Measurements from ENCODE around the gene TAS2R38.

Gene TAS2R38

DNA sequence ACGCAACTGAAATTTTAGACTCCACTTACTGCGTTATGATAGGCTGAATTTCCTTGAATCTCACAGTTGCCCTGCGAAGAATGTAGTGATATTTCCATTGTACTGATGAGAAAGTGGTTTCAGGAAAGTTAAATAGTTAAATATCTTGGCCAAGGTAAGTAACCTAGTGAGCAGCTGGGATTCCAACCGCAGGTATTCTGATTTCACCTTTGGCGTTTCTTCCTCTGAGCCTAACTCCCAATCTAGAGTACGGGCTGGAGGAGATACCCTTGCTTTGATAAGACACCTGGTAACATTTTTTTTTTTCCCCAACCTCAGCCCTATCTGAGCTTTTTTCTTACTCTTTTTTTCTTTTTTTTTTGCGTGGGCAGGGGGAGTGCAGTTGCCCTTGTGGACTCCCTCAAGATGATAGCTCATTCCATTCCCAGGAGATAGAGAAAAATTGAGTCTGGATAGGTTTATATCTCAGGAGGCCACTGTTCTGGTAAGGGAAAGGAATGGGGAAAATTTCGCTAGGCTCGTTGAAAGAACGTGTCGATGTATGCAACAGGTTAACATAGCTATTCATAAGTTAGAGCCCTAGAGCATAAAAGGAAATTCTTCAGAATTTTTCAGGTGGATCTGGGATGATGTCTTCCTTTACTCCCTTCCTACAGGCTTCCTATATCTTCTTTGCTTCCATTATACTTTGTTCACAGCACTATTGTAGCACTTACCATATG is 3.1 kb upstream of the TAS2R38 start:
- no peak for DNase-seq (ENCODE audit: low read depth in 3 of 3)

GRCh38 chr7:141975806-141976523 is 2.4 kb upstream of the TAS2R38 start:
- peak; percentile 49 to 69 (median 65) for DNase-seq (ENCODE audit: low read depth in 3 of 3)

DNA sequence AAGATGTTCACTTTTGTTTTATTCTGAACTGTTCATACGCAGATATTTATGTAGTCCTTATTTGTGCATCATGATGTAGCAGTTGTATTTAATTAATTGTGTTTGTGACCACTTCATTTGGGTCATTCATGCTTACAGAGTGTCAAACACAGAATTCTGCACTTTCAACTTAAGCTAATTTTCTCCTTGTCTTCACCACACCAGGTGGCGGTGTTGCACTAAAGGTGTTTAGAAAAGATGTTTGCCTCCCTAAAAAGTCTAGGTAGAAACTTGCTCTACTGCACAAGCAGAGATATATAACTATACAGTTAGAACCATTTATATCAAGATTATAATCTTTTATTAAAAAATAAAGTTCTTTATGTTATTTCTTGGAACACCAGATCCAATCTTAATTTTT is 1.3 kb upstream of the TAS2R38 start:
- no peak for DNase-seq (ENCODE audit: low read depth in 3 of 3)

DNA sequence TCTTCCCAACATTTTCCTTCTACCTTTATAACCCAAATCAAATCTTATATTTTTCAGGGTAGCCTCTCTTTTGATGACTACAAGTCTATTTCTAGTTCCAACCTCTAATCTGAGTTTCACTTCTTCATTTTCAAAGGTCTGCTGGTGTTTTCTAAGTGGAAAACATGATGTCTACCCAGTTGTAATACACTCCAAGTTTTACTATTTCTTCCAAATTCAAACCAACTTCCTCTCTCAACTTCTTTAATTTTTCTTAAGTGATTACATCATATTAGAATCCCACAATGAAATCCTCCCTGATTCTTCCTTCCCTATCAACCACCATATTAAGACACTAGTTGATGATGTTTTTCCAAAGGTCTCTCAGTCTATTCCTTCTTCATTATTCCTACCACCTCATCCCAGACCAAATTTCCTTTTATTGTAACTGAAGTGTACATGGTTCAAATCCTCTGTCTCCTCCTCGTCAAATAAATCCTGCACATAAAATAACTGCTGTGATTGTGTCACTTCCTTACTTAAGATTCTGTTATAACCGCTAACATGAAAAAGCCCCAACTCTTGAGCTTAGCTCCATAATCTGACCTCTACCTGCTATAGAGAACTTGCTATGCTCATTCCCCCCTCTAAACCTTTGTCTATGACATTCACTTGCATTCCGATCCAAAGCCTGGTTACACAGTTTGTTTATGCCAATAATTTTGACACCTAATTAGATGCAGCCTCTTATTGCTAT is 12.7 kb downstream of the TAS2R38 start:
- DNase-seq (ENCODE audit: low read depth in 3 of 3) = no peak

- no peak for DNase-seq (ENCODE audit: low read depth in 3 of 3)
Measured at GRCh38 chr7:141956084-141956483, 17.5 kb downstream of the TAS2R38 start.

DNA sequence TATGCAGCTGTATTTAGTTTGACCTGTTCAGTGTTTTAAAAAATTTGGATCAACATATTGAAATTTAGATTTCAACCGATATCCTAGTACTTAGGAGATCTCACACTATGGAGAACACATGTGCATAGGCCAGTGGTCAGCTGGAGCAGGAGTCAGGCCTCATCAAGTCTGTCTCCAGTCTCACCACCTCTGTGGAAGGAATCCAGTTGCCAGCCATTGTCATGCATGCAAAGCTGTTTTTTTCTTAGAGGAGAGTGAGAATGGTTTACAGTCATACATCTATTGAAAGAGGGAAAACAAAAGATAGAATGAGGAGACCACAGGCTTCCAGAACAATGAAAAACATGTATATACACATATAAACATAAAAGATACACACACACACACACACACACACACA is 19.2 kb downstream of the TAS2R38 start:
- DNase-seq (ENCODE audit: low read depth in 3 of 3) = no peak

- no peak for DNase-seq (ENCODE audit: low read depth in 3 of 3)
Measured at GRCh38 chr7:141952461-141952860, 21.1 kb downstream of the TAS2R38 start.

DNA sequence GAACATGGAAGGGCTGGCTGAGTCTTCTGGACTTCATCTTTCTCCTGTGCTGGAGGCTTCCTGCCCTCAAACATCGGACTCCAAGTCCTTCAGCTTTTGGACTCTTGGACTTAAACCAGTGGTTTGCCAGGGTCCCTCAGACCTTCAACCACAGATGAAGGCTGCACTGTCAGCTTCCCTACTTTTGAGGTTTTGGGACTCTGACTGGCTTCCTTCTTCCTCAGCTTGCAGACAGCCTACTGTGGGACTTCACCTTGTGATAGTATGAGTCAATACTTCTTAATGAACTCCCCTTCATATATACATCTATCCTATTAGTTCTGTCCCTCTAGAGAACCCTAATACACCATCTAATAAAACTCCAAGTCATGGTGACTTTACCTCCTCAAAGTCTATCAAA is 22.8 kb downstream of the TAS2R38 start:
- no peak for DNase-seq (ENCODE audit: low read depth in 3 of 3)

GRCh38 chr7:141949911-141950310 is 23.7 kb downstream of the TAS2R38 start:
- no peak for DNase-seq (ENCODE audit: low read depth in 3 of 3)

DNA sequence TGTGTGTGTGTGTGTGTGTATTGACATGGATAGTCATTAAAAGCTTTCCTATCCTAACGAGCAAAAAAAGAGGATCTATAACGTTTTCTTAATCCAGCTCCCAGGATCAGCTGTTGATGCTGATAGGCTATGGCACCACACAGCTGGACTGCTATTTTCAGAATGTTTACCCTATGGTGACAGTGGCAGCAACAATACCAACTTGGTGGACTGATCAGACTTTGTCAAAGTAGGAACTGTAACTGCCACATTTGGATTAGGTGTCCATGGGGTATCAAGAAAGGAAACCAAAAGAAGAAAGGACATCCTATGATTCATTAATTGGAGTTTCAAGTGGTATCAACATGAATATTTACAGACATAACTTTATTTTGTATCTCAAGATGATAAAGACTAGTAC is 24.1 kb downstream of the TAS2R38 start:
- no peak for DNase-seq (ENCODE audit: low read depth in 3 of 3)

- DNase-seq (ENCODE audit: low read depth in 3 of 3) = no peak
Measured at GRCh38 chr7:141949021-141949420, 24.6 kb downstream of the TAS2R38 start.

DNA sequence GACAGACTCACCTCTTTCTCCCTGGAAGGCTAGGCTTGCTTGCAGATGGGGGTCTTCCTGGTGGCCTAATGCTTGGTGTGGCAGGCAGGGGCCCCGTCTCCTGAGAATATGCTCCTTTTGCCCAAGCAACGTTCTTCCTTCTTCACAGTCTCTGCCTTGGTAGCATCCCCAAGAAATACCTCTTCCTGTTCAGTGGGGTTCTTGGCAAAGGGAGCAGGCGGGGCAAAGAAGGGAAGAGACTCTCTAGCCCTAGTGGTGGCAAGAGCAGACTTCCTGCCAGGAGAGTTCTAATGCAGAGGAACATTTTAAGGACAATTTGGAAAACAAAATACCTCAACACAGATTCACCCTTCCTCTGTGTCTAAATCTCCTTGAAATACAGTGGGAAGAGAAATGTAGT is 26.8 kb downstream of the TAS2R38 start, which contains the start of gene CLEC5A:
Gene CLEC5A (minus strand): TSS at position 179 of the 400 bp plus-strand sequence. CDS start 682 bp downstream, outside the sequence.
- DNase-seq (ENCODE audit: low read depth in 3 of 3) = no peak

DNA sequence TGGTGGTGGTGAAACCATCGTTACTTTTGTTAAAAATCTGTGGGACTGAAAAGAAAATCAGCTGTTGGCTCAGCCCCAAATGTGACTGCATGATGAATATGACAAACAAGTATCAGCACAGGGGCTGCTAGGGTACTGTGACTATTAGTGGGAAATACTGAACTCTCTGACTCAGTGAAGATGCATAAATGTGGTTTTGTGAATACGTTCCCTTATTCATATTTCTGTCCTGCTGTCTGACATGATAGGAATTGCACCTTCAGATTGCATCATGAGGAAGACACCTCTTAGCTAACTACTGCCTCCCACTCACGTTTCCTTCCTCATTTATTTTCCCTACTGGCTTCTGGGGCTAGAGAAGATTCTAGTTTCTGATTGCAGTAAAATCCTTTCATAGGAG is 28.2 kb downstream of the TAS2R38 start:
- DNase-seq (ENCODE audit: low read depth in 3 of 3) = peak in 1 of 3 donors; percentile 1

- DNase-seq (ENCODE audit: low read depth in 3 of 3) = no peak
Measured at GRCh38 chr7:141944811-141945210, 28.8 kb downstream of the TAS2R38 start.

GRCh38 chr7:141943846-141944245 is 29.7 kb downstream of the TAS2R38 start:
- no peak for DNase-seq (ENCODE audit: low read depth in 3 of 3)

DNA sequence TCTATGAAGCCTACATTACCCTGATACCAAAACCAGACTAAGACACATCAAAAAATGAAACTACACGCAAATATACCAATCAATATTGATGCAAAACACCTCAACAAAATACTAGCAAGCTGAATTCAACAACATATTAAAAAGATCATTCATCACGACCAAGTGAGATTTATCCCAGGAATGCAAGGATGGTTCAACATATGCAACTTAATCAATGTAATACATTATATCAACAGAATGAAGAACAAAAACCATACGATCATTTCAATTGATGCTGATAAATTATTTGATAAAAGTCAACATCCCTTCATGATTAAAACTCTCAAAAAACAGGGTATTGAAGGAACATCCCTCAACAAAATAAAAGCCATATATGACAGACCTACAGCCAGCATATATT is 32.5 kb downstream of the TAS2R38 start:
- no peak for DNase-seq (ENCODE audit: low read depth in 3 of 3)

DNA sequence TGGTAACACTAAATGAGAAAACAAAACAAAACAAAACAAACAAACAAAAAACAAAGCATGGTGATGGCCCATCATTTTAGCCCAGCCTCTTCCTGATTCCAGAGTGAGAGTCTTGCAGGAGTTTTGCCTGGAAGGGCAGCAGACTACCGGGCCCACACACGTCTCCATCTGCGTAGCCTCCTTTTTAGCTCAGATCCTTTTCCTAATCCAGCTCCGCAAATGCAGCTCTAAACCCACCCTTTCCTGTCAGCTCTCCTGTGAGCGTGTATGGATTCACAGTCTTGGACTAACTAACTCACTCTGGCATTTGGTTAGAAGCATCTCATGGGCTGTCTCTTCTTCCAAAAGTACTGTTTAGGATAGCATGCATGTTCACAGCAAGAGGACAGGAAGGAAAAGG is 43.4 kb downstream of the TAS2R38 start:
- DNase-seq (ENCODE audit: low read depth in 3 of 3) = no peak

DNA sequence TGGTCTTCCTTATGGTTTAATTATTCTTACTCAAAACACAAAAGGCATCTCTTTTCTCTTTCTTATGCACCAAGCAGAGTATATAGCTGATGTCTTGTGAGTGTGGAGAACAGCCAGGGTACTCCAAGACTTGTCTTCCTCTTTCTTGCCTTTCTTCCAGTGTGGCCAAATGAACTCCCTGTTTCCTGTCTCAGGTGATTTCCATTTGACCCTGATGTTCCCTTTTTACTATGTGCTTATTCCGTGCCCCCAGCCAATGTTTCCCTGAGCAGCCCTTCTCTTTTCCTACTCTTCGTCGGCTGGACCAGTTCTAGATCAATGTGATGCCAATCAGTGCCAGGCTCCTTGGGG is 44.8 kb downstream of the TAS2R38 start:
- DNase-seq (ENCODE audit: low read depth in 3 of 3) = no peak

DNA sequence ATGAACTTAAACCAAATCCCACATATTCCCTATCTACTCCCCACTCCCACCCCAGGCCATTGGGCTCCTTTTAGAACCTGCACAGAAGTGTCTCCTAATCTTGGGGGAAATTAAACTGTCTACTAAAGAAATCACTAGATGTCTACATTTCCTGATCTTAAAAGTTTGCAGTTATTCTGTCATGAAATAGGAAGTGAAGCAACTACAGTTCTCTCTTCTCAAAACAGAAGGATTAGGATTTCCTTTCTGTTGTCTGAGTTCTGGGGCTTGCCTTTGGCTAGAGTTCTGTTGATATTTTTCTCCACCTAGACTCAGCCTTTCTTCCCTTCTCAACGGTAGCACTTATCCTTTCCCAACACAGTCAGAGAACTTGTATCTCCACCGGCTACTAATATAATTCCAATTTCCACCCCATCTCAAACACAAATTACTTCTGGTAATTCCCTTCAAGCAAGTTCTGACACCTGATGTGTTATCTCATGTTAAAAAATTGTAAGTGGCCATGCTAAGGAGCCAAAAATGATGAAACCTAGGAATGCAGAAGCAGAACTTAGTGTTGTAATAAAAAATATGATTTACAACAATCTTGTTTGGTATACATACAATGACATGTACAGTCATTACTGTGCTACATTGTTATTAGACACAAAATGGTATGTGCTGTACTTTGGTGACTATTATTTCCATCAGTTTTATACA is 45.3 kb downstream of the TAS2R38 start:
- no peak for DNase-seq (ENCODE audit: low read depth in 3 of 3)

Measured in stimulated activated CD4-positive, alpha-beta T cell treated with anti-CD3 and anti-CD28 coated beads, TNF-alpha, amount 100 ng/mL, for 48 hours (primary cell).